HCT116 (cell line): ENCODE data around the gene SBF2. TPM values are rescaled to one million over a fixed set of nuclear protein-coding genes. Genes with fewer than 3 reads are reported as not detected.

ENCODE experiments used
- ATAC-seq: fragments of 200-7000 bp; cut with Tn5 transposase; 2 replicates; pipeline ENCODE4 v1.9.1; 2020; ENCODE audit warnings: mild to moderate bottlenecking, moderate library complexity
- BruUV-seq: library from RNA; stranded (reverse); fragments of 400-500 nt; replicated peaks from 2 replicates; lab custom pipeline; 2021; lab: Mats Ljungman, UMichigan
- CTCF ChIA-PET: fragments of 300-600 bp; sonication (Branson Sonifier 250); formaldehyde crosslinking; loops from one replicate; lab custom pipeline; 2021; ENCODE audit warnings: antibody characterized with exemption; lab: Charles Lee
- POLR2A ChIA-PET: fragments of 300-600, 350-600 bp; sonication (Branson Sonifier 250); formaldehyde crosslinking; loops from one replicate; lab custom pipeline; 2021; ENCODE audit warnings: antibody characterized with exemption; lab: Charles Lee
- RAD21 ChIA-PET, 2 experiments: fragments of 300-600 bp; sonication (Branson Sonifier 250); formaldehyde crosslinking; loops; one replicate each; lab custom pipeline; 2023; ENCODE audit warnings: low total read pairs in 2 of 2; ENCODE audit not compliant: uncharacterized antibody in 2 of 2, unreplicated experiment in 2 of 2, low non-redundant PET in 1 of 2; lab: Charles Lee
- DNase-seq: peaks from one replicate; pipeline ENCODE4 v3.0.0-alpha.2; 2010; ENCODE audit warnings: low read depth, low spot score
- H2AFZ ChIP-seq: fragments of 200-600 bp; shearing (Covaris generic), sonication (generic); 2 replicates; pipeline ENCODE4 v1.6.1; 2017; ENCODE audit warnings: low read depth, mixed run types, mixed read lengths, antibody characterized with exemption, low read length; ENCODE audit not compliant: poor library complexity, severe bottlenecking
- H3K27ac ChIP-seq: 2 replicates; pipeline ENCODE4 v1.5.1; 2012; ENCODE audit warnings: low read depth, low read length
- H3K27me3 ChIP-seq: fragments of 200-600 bp; sonication (generic); 2 replicates; pipeline ENCODE4 v1.6.1; 2016; ENCODE audit warnings: mixed run types, low read length, mixed read lengths; ENCODE audit not compliant: insufficient read depth
- H3K36me3 ChIP-seq, 2 experiments: fragments of 200-500 bp in 1 of 2; fragments of 200-600 bp in 1 of 2; sonication (Bioruptor generic) in 1 of 2; sonication (generic) in 1 of 2; 2 replicates each; pipeline versions ENCODE4 v1.5.1 to v1.6.1; 2014 to 2016; ENCODE audit warnings: low read length in 2 of 2, inconsistent platforms in 1 of 2, mixed read lengths in 1 of 2, mixed run types in 1 of 2; ENCODE audit not compliant: insufficient read depth in 2 of 2, control insufficient read depth in 1 of 2
- H3K4me1 ChIP-seq, 2 experiments: fragments of 200-600 bp in 1 of 2; sonication (generic) in 1 of 2; 2 replicates each; pipeline versions ENCODE4 v1.5.1 to v1.6.1; 2012 to 2017; ENCODE audit warnings: low read length in 2 of 2, inconsistent platforms in 1 of 2, mild to moderate bottlenecking in 1 of 2, mixed read lengths in 1 of 2, mixed run types in 1 of 2, moderate library complexity in 1 of 2; ENCODE audit not compliant: insufficient read depth in 2 of 2, control insufficient read depth in 1 of 2
- H3K4me2 ChIP-seq: fragments of 200-600 bp; sonication (generic); 2 replicates; pipeline ENCODE4 v1.6.1; 2017; ENCODE audit warnings: mixed run types, low read length, mixed read lengths
- H3K4me3 ChIP-seq, 2 experiments: fragments of 200-600 bp in 1 of 2; sonication (generic) in 1 of 2; replicated peaks in 1 of 2; 2 replicates each; pipeline ENCODE4 v1.5.1; 2011 to 2016; ENCODE audit warnings: low read length in 2 of 2, control low read depth in 1 of 2, low read depth in 1 of 2, mild to moderate bottlenecking in 1 of 2, mixed read lengths in 1 of 2, mixed run types in 1 of 2
- H3K79me2 ChIP-seq: fragments of 200-600 bp; sonication (generic); 2 replicates; pipeline ENCODE4 v1.6.1; 2017; ENCODE audit warnings: mild to moderate bottlenecking, mixed run types, low read length, moderate library complexity, mixed read lengths; ENCODE audit not compliant: insufficient read depth
- H3K9ac ChIP-seq: fragments of 200-600 bp; sonication (generic); 2 replicates; pipeline ENCODE4 v1.6.1; 2016; ENCODE audit warnings: low read length, mixed read lengths
- H3K9me2 ChIP-seq: fragments of 200-600 bp; sonication (generic), shearing (Covaris generic); 2 replicates; pipeline ENCODE4 v1.6.1; 2017; ENCODE audit warnings: mixed run types, mild to moderate bottlenecking, moderate library complexity; ENCODE audit not compliant: insufficient read depth
- H3K9me3 ChIP-seq, 2 experiments: fragments of 200-500 bp in 1 of 2; fragments of 200-600 bp in 1 of 2; sonication (Bioruptor generic) in 1 of 2; sonication (generic) in 1 of 2; 2 replicates each; pipeline ENCODE4 v1.6.1; 2014 to 2017; ENCODE audit warnings: low read length in 2 of 2, mixed read lengths in 2 of 2, inconsistent platforms in 1 of 2, low read depth in 1 of 2, mild to moderate bottlenecking in 1 of 2, mixed run types in 1 of 2, moderate library complexity in 1 of 2; ENCODE audit not compliant: control insufficient read depth in 1 of 2, insufficient read depth in 1 of 2
- H4K20me1 ChIP-seq: fragments of 200-600 bp; sonication (generic), shearing (Covaris generic); 2 replicates; pipeline ENCODE4 v1.6.1; 2017; ENCODE audit warnings: mixed run types, mild to moderate bottlenecking, moderate library complexity; ENCODE audit not compliant: insufficient read depth
- ATF3 ChIP-seq: IDR thresholded peaks from 2 replicates; pipeline ENCODE4 v1.6.1; 2012
- CBX3 ChIP-seq: IDR thresholded peaks from 2 replicates; pipeline ENCODE4 v1.6.1; 2012; ENCODE audit warnings: low read depth
- EGR1 ChIP-seq: IDR thresholded peaks from 2 replicates; pipeline ENCODE4 v1.6.1; 2012; ENCODE audit warnings: low read depth
- ELF1 ChIP-seq: IDR thresholded peaks from 2 replicates; pipeline ENCODE4 v1.6.1; 2012; ENCODE audit warnings: low read depth, borderline replicate concordance
- EZH2phosphoT487 ChIP-seq: fragments of 200-600 bp; IDR thresholded peaks from 2 replicates; pipeline ENCODE4 v1.6.1; 2018; ENCODE audit warnings: antibody characterized with exemption, borderline replicate concordance
- MAX ChIP-seq: IDR thresholded peaks from 2 replicates; pipeline ENCODE4 v1.6.1; 2012
- SIN3A ChIP-seq: IDR thresholded peaks from 2 replicates; pipeline ENCODE4 v1.6.1; 2012; ENCODE audit warnings: low read depth
- SP1 ChIP-seq: IDR thresholded peaks from 2 replicates; pipeline ENCODE4 v1.6.1; 2012; ENCODE audit warnings: low read depth
- SRF ChIP-seq: IDR thresholded peaks from 2 replicates; pipeline ENCODE4 v1.6.1; 2012; ENCODE audit warnings: low read depth
- TCF7L2 ChIP-seq: IDR thresholded peaks from 2 replicates; pipeline ENCODE4 v1.7.0; 2011; ENCODE audit warnings: borderline replicate concordance, inconsistent platforms; ENCODE audit not compliant: insufficient read depth, insufficient read length; ENCODE audit errors: extremely low read depth
- YY1 ChIP-seq: IDR thresholded peaks from 2 replicates; pipeline ENCODE4 v1.6.1; 2011; ENCODE audit warnings: low read length, low read depth, moderate library complexity, mild to moderate bottlenecking; ENCODE audit not compliant: insufficient replicate concordance; ENCODE audit errors: extremely low read depth
- ZFX ChIP-seq: fragments of 450-650 bp; IDR thresholded peaks from 2 replicates; pipeline ENCODE4 v1.6.1; 2017
- intact Hi-C: fragments of 100-400 bp; cut with micrococcal nuclease; formaldehyde crosslinking; loops from 2 replicates; pipeline ENCODE4 v1.10.0; 2022
- total RNA-seq: library from RNA; stranded (reverse); gene quantifications from one replicate; pipeline ENCODE4 v1.2.1, GENCODE V29; 2021; ENCODE audit not compliant: unreplicated experiment
- TF ChIP-seq, protein P1 (sequence below), 3 experiments: fragments of 200-600 bp in 1 of 3; sonication (generic) in 1 of 3; IDR thresholded peaks in 2 of 3; conservative IDR thresholded peaks in 1 of 3; 2 replicates each; pipeline ENCODE4 v1.5.1; 2012 to 2017; ENCODE audit warnings: low read depth in 2 of 3, low read length in 2 of 3, antibody characterized with exemption in 1 of 3, borderline replicate concordance in 1 of 3, control low read depth in 1 of 3, mild to moderate bottlenecking in 1 of 3, mixed read lengths in 1 of 3, mixed run types in 1 of 3, moderate library complexity in 1 of 3; ENCODE audit not compliant: insufficient read depth in 1 of 3

SBF2 gene
- total RNA-seq, 1 experiment from 2014 or later, result 35.0 TPM

DNA sequence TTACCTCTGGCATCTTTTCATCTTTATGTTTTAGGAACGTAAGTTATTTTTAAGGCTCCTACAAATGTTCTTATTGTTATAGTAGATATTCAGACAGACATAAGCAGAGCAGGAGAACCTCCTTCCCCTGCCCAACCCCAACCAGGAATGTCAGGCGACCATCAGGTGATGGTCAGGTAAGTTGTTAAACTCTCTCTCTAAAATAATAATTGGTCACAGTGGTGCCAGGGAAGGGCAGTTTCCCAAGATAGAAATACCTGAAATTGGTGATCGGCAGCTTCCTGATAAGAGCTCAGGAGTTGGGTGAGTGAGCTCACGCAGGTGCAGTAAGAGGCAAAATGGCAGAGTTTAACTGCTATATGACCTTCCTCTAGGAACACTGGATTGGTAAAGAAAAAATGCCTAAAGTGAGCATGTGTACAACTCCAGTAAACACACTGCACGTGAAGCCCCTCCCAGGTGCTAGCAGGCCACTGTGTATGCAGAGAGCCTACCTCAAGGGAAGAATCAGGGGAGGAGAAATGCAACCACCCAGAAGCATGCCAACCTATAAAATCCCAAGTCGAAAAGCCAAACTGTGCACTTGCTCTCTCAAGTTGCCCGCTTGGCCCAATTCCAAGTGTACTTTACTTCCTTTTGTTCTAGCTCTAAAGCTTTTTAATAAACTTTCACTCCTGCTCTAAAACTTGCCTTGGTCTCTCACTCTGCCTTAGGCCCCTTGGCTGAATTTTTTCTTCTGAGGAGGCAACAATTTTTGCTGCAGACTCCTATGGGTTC lies 273.9 kb downstream of the SBF2 start:
- BruUV-seq, result no TSS peak
- intact Hi-C loops, result no loop called here
- Histone ChIP-seq H3K79me2 (no peaks in the 10 kb centered on the region), H3K4me1 (peaks cover 0 to 2% of the 10 kb centered on the region in 2 experiments; a peak in 1 of 4 replicates), H3K9me3 (no peaks in the 10 kb centered on the region), H3K27ac (no peak overlapping the region), H3K9ac (no peak overlapping the region), H3K27me3 (no peaks in the 10 kb centered on the region), H4K20me1 (no peaks in the 10 kb centered on the region), H2AFZ (no peak overlapping the region), H3K36me3 (no peaks in the 10 kb centered on the region), H3K4me2 (no peak overlapping the region), H3K4me3 (no peak overlapping the region), H3K9me2 (no peaks in the 10 kb centered on the region)
- POLR2A ChIA-PET, result no interaction called here
- CTCF ChIA-PET, result no interaction called here
- RAD21 ChIA-PET, result no interaction called here
- DNase-seq (no peak), ATAC-seq (no peak)
- TF ChIP-seq, protein P1, sequence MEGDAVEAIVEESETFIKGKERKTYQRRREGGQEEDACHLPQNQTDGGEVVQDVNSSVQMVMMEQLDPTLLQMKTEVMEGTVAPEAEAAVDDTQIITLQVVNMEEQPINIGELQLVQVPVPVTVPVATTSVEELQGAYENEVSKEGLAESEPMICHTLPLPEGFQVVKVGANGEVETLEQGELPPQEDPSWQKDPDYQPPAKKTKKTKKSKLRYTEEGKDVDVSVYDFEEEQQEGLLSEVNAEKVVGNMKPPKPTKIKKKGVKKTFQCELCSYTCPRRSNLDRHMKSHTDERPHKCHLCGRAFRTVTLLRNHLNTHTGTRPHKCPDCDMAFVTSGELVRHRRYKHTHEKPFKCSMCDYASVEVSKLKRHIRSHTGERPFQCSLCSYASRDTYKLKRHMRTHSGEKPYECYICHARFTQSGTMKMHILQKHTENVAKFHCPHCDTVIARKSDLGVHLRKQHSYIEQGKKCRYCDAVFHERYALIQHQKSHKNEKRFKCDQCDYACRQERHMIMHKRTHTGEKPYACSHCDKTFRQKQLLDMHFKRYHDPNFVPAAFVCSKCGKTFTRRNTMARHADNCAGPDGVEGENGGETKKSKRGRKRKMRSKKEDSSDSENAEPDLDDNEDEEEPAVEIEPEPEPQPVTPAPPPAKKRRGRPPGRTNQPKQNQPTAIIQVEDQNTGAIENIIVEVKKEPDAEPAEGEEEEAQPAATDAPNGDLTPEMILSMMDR (IDR thresholded peaks at IDR 0.05 in 2 of 3, conservative IDR thresholded peaks at IDR 0.05 in 1 of 3; ENCODE audit: borderline replicate concordance in 1 of 3, insufficient read depth in 1 of 3, low read depth in 2 of 3, low read length in 2 of 3), result no peak
- TF ChIP-seq YY1 (no peak), SIN3A (no peak), CBX3 (no peak), ATF3 (no peak), ELF1 (no peak), SP1 (no peak), SRF (no peak), TCF7L2 (no peak), MAX (no peak), EGR1 (no peak), ZFX (no peak), EZH2phosphoT487 (no peak)
